GOT3 (cell line): Measurements from ENCODE around the gene TGM2.

ENCODE experiments used
- DNase-seq: peaks from one replicate; lab custom pipeline; 2025; ENCODE audit warnings: mixed read lengths; lab: John Stamatoyannopoulos, UW

The TGM2 gene

GRCh38 chr20:38144974-38145728 is 19.9 kb downstream of the TGM2 start:
- DNase-seq: no peak

- DNase-seq: no peak
Observed at GRCh38 chr20:38144598-38144973, 20.5 kb downstream of the TGM2 start.

GRCh38 chr20:38143646-38144554 is 21.2 kb downstream of the TGM2 start:
- peak; percentile 78 for DNase-seq

GRCh38 chr20:38143238-38143645 is 21.8 kb downstream of the TGM2 start:
- no peak for DNase-seq

- DNase-seq: no peak
Observed at GRCh38 chr20:38141889-38142494, 23.1 kb downstream of the TGM2 start.

GRCh38 chr20:38141204-38141888 is 23.7 kb downstream of the TGM2 start:
- DNase-seq: no peak

GRCh38 chr20:38139977-38140753 is 24.9 kb downstream of the TGM2 start:
- DNase-seq: no peak

- DNase-seq: no peak
Observed at GRCh38 chr20:38139156-38139912, 25.7 kb downstream of the TGM2 start.

GRCh38 chr20:38138086-38138778 is 26.8 kb downstream of the TGM2 start:
- no peak for DNase-seq

GRCh38 chr20:38137441-38138037 is 27.5 kb downstream of the TGM2 start:
- no peak for DNase-seq

- DNase-seq: no peak
Observed at GRCh38 chr20:38136421-38137245, 28.4 kb downstream of the TGM2 start.

- DNase-seq: no peak
Observed at GRCh38 chr20:38135651-38136420, 29.2 kb downstream of the TGM2 start.

- no peak for DNase-seq
Observed at GRCh38 chr20:38135271-38135650, 29.8 kb downstream of the TGM2 start.

GRCh38 chr20:38134427-38135270 is 30.4 kb downstream of the TGM2 start:
- no peak for DNase-seq

GRCh38 chr20:38133680-38134426 is 31.2 kb downstream of the TGM2 start:
- no peak for DNase-seq

GRCh38 chr20:38132910-38133501 is 32.1 kb downstream of the TGM2 start:
- no peak for DNase-seq
